ENCODE data around the gene ARHGAP28.

The ARHGAP28 gene

GRCh38 chr18:6940451-6940850 is 210.9 kb downstream of the ARHGAP28 start:
- DNase-seq = no peak

- DNase-seq = no peak
Observed at GRCh38 chr18:6941996-6942395, 212.5 kb downstream of the ARHGAP28 start.

- DNase-seq = no peak
Observed at GRCh38 chr18:6942742-6943141, 213.2 kb downstream of the ARHGAP28 start.

- no peak for DNase-seq
Observed at GRCh38 chr18:6943143-6943542, 213.6 kb downstream of the ARHGAP28 start.

- no peak for DNase-seq
Observed at GRCh38 chr18:6947338-6948030, 218.0 kb downstream of the ARHGAP28 start.

- DNase-seq = no peak
Observed at GRCh38 chr18:6948281-6949055, 219.0 kb downstream of the ARHGAP28 start.

- no peak for DNase-seq
Observed at GRCh38 chr18:6949800-6950586, 220.5 kb downstream of the ARHGAP28 start.

GRCh38 chr18:6950641-6951040 is 221.1 kb downstream of the ARHGAP28 start:
- no peak for DNase-seq

- no peak for DNase-seq
Observed at GRCh38 chr18:6951336-6952090, 222.0 kb downstream of the ARHGAP28 start.

GRCh38 chr18:6954501-6954900 is 225.0 kb downstream of the ARHGAP28 start:
- no peak for DNase-seq

- DNase-seq = no peak
Observed at GRCh38 chr18:6955304-6955703, 225.8 kb downstream of the ARHGAP28 start.

GRCh38 chr18:6956495-6956894 is 227.0 kb downstream of the ARHGAP28 start:
- DNase-seq = no peak

GRCh38 chr18:6956999-6957398 is 227.5 kb downstream of the ARHGAP28 start:
- DNase-seq = no peak

- no peak for DNase-seq
Observed at GRCh38 chr18:6959110-6959509, 229.6 kb downstream of the ARHGAP28 start.

GRCh38 chr18:6960124-6960523 is 230.6 kb downstream of the ARHGAP28 start:
- no peak for DNase-seq

- DNase-seq = no peak
Observed at GRCh38 chr18:6960656-6961055, 231.1 kb downstream of the ARHGAP28 start.

- no peak for DNase-seq
Observed at GRCh38 chr18:6961331-6961730, 231.8 kb downstream of the ARHGAP28 start.

- no peak for DNase-seq
Observed at GRCh38 chr18:6962571-6963451, 233.3 kb downstream of the ARHGAP28 start.

GRCh38 chr18:6963452-6964097 is 234.1 kb downstream of the ARHGAP28 start:
- DNase-seq = no peak
